Prostate gland (tissue), 2 donors: ENCODE data around the gene RAB4A. TPM values are rescaled to one million over a fixed set of nuclear protein-coding genes. Genes with fewer than 3 reads are reported as not detected.

ENCODE experiments used
- DNase-seq: peaks from one replicate; pipeline ENCODE4 v3.0.0-alpha.2; 2019; ENCODE audit warnings: low spot score
- H3K27ac ChIP-seq, 2 donors: fragments of 200-600 bp; sonication (generic); 2 replicates each; pipeline ENCODE4 v1.5.1; 2017 to 2019
- H3K27me3 ChIP-seq: fragments of 200-600 bp; sonication (generic); replicated peaks from 2 replicates; pipeline ENCODE4 v1.5.1; 2019; ENCODE audit not compliant: insufficient read depth
- H3K36me3 ChIP-seq, 2 donors: fragments of 200-600 bp; sonication (generic); 1 replicate in 1 of 2; 2 replicates in 1 of 2; pipeline versions ENCODE4 v1.5.1 to v1.8.1; 2017 to 2019
- H3K4me1 ChIP-seq: fragments of 200-600 bp; sonication (generic); replicated peaks from 2 replicates; pipeline ENCODE4 v1.5.1; 2019
- H3K4me3 ChIP-seq, 2 donors: fragments of 200-600 bp; sonication (generic); 2 replicates each; pipeline ENCODE4 v1.5.1; 2017 to 2019
- H3K9me3 ChIP-seq: fragments of 200-600 bp; sonication (generic); 2 replicates; pipeline ENCODE4 v1.5.1; 2017
- POLR2A ChIP-seq: fragments of 450-650 bp; IDR thresholded peaks from one replicate; pipeline ENCODE4 v1.6.1; 2016; ENCODE audit warnings: antibody characterized with exemption, mild to moderate bottlenecking
- POLR2AphosphoS5 ChIP-seq: sonication (generic); formaldehyde crosslinking; IDR thresholded peaks from one replicate; pipeline ENCODE4 v1.6.1; 2017; ENCODE audit warnings: antibody characterized with exemption
- WGBS: methylation state at CpG from one replicate; pipeline ENCODE4 v1.1.5; 2018; 5-methylcytosine and 5-hydroxymethylcytosine counted together
- intact Hi-C: fragments of 100-400 bp; cut with DNase I; formaldehyde crosslinking; loops from one replicate; pipeline ENCODE4 v1.14.2; 2022
- total RNA-seq, 2 donors: library from RNA; depleted of rRNA; stranded (reverse); fragments of >200 nt; gene quantifications; one replicate each; pipeline ENCODE4 v1.1.0, GENCODE V29; 2016
- TF ChIP-seq, protein P1 (sequence below), 4 experiments: fragments of 200-600 bp in 2 of 4; fragments of 450-650 bp in 2 of 4; sonication (generic) in 2 of 4; IDR thresholded peaks; 1 replicate in 3 of 4; 2 replicates in 1 of 4; pipeline ENCODE4 v1.5.1; 2016 to 2019; ENCODE audit warnings: antibody characterized with exemption in 4 of 4, mild to moderate bottlenecking in 2 of 4, moderate library complexity in 2 of 4

RAB4A gene
- total RNA-seq, 2 donors from 2014 or later: 53.6 to 106 TPM

DNA sequence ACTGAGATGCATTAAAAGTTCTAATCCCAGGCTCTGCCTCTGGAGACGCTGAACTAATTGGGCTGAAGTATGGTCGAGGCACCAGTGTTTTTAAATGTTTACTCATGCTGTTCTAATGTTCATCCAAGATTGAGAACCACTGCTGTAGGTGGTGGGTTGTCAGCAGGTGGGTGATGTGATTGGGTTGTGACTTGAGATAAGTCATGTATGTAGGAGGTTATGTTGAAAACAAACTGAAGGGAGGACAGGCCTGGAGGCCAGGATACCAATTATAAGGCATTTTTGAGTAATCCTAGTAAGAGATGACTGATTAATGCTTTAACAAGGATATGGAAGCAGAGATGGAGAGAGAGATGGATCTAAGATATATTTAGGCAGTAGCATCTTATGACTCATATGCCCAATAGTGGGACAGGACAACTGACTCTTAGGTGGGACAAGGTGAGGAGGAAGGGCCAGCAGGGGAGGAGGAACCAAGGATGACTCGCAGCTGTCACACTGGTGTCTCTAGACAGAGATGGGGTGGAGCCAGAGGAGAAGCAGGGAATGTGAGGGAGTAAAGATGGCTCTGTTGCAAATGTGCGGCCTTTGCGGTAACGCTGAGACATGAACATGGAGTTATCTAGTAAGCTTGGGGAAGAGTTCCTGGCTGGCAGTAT lies 29.3 kb downstream of the RAB4A start:
- H3K4me1 ChIP-seq: no peaks in the 10 kb centered on the region
- H3K27ac ChIP-seq: no peak overlapping the region
- intact Hi-C loops: no loop called here
- DNase-seq: no peak
- 95% methylated on average over 6 of the region's 6 CpGs for WGBS
- H3K27me3 ChIP-seq: no peaks in the 10 kb centered on the region
- H3K36me3 ChIP-seq: peaks cover 2 to 10% of the 10 kb centered on the region in 2 donors
- H3K9me3 ChIP-seq: no peaks in the 10 kb centered on the region
- H3K4me3 ChIP-seq: no peak overlapping the region
- TF ChIP-seq POLR2AphosphoS5 (no peak), POLR2A (no peak)
- TF ChIP-seq, protein P1, sequence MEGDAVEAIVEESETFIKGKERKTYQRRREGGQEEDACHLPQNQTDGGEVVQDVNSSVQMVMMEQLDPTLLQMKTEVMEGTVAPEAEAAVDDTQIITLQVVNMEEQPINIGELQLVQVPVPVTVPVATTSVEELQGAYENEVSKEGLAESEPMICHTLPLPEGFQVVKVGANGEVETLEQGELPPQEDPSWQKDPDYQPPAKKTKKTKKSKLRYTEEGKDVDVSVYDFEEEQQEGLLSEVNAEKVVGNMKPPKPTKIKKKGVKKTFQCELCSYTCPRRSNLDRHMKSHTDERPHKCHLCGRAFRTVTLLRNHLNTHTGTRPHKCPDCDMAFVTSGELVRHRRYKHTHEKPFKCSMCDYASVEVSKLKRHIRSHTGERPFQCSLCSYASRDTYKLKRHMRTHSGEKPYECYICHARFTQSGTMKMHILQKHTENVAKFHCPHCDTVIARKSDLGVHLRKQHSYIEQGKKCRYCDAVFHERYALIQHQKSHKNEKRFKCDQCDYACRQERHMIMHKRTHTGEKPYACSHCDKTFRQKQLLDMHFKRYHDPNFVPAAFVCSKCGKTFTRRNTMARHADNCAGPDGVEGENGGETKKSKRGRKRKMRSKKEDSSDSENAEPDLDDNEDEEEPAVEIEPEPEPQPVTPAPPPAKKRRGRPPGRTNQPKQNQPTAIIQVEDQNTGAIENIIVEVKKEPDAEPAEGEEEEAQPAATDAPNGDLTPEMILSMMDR (IDR thresholded peaks at IDR 0.05): no peak

DNA sequence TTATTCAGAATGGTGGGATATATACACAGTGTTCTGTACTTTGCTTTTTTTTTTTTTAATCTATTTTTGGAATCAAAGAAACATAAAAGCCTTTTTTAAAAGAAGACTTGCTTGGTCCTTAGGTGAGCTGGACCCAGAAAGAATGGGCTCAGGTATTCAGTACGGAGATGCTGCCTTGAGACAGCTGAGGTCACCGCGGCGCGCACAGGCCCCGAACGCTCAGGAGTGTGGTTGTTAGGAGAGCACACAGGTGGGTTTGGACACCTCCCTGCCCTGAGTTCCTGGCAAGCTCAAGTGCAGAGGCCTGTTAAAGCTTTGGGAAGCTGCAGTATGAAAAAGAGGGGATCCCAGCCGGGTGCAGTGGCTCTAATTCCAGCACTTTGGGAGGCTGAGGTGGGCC lies 31.8 kb downstream of the RAB4A start:
- 91% methylated on average over 8 of the region's 8 CpGs for WGBS
- H3K27ac ChIP-seq: no peak overlapping the region
- peaks cover 2 to 10% of the 10 kb centered on the region in 2 donors for H3K36me3 ChIP-seq
- intact Hi-C loops: no loop called here
- TF ChIP-seq POLR2AphosphoS5 (no peak), POLR2A (no peak)
- TF ChIP-seq, protein P1 (IDR thresholded peaks at IDR 0.05): no peak
- no peaks in the 10 kb centered on the region for H3K27me3 ChIP-seq
- H3K4me1 ChIP-seq: no peaks in the 10 kb centered on the region
- no peak overlapping the region for H3K4me3 ChIP-seq
- no peaks in the 10 kb centered on the region for H3K9me3 ChIP-seq
- DNase-seq: no peak

DNA sequence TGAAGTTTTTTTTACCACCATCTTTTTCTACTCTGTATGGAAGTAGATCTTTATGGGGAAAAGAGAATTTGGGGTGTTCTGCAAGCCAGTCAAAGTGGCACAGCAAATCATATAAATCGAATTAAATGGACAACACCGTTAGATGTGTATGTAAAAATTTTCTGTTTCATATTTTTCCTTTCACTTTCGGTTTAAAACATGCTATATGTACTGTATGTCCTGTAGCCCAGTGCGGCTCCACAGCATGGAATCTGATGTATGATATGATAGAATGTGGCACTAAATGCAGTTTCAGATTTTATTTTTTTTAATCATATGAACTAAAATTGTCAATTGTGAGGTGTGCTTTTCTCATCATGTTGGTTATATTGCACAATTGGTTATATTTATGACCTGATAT lies 32.9 kb downstream of the RAB4A start:
- H3K4me1 ChIP-seq: no peaks in the 10 kb centered on the region
- H3K36me3 ChIP-seq: peaks cover 2 to 10% of the 10 kb centered on the region in 2 donors
- intact Hi-C loops: no loop called here
- DNase-seq: no peak
- H3K4me3 ChIP-seq: no peak overlapping the region
- TF ChIP-seq POLR2AphosphoS5 (no peak), POLR2A (no peak)
- TF ChIP-seq, protein P1 (IDR thresholded peaks at IDR 0.05): no peak
- 89% methylated on average over 4 of the region's 4 CpGs for WGBS
- H3K27me3 ChIP-seq: no peaks in the 10 kb centered on the region
- H3K9me3 ChIP-seq: no peaks in the 10 kb centered on the region
- H3K27ac ChIP-seq: no peak overlapping the region

DNA sequence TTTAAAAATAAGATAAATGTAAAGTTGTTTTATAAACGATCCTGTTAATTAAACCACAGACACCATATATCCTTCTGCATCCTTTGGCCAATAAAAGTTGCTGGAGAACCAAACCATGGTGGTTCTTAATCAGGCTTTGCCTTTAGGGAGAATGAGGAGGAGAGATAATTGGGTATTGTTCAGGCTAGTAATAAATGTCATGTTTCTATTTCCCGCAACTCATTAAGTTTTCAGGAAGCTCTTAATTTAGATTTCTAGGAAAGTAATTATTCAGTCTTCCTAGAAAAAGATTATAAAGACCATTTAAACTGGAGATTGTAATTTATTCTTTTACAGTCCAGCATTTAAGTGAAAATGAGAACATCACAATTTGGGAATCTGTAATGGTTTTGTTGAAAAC lies 34.5 kb downstream of the RAB4A start:
- H3K27me3 ChIP-seq: no peaks in the 10 kb centered on the region
- no peak for DNase-seq
- TF ChIP-seq, protein P1 (IDR thresholded peaks at IDR 0.05): no peak
- TF ChIP-seq POLR2A (no peak), POLR2AphosphoS5 (no peak)
- peaks cover 2 to 4% of the 10 kb centered on the region in 2 donors for H3K36me3 ChIP-seq
- no peaks in the 10 kb centered on the region for H3K4me1 ChIP-seq
- 55% methylated on average over 2 of the region's 2 CpGs for WGBS
- H3K27ac ChIP-seq: no peak overlapping the region
- intact Hi-C loops: no loop called here
- no peaks in the 10 kb centered on the region for H3K9me3 ChIP-seq
- H3K4me3 ChIP-seq: no peak overlapping the region

GRCh38 chr1:229309074-229309473 lies 38.2 kb downstream of the RAB4A start:
- 52% methylated on average over 1 of the region's 1 CpG for WGBS
- Histone ChIP-seq H3K9me3 (no peaks in the 10 kb centered on the region), H3K4me1 (no peaks in the 10 kb centered on the region), H3K36me3 (no peaks in the 10 kb centered on the region), H3K4me3 (no peak overlapping the region), H3K27ac (no peak overlapping the region), H3K27me3 (no peaks in the 10 kb centered on the region)
- TF ChIP-seq, protein P1 (IDR thresholded peaks at IDR 0.05): no peak
- TF ChIP-seq POLR2A (no peak), POLR2AphosphoS5 (no peak)
- intact Hi-C loops: no loop called here
- no peak for DNase-seq
